Esophagus squamous epithelium (tissue), 5 donors: ENCODE results near the gene FES. TPM values are rescaled to one million over a fixed set of nuclear protein-coding genes. Genes with fewer than 3 reads are reported as not detected.

Source experiments
- DNase-seq: peaks from one replicate; lab custom pipeline; 2025; lab: John Stamatoyannopoulos, UW
- H3K27ac ChIP-seq, 4 donors: fragments of 200-600 bp; sonication (generic); one replicate each; pipeline ENCODE4 v1.5.1; 2016 to 2019; ENCODE audit warnings: mild to moderate bottlenecking in 1 of 4
- H3K27me3 ChIP-seq, 4 donors: fragments of 200-600 bp; sonication (generic); 1 replicate in 3 of 4; 2 replicates in 1 of 4; pipeline versions ENCODE4 v1.5.1 to v1.6.0; 2017 to 2021; ENCODE audit warnings: antibody characterized with exemption in 1 of 4
- H3K36me3 ChIP-seq, 3 donors: fragments of 200-600 bp; sonication (generic); one replicate each; pipeline ENCODE4 v1.5.1; 2016 to 2019
- H3K4me1 ChIP-seq, 3 donors: fragments of 200-600 bp; sonication (generic); one replicate each; pipeline ENCODE4 v1.5.1; 2017 to 2019
- H3K4me3 ChIP-seq, 4 donors: fragments of 200-600 bp; sonication (generic); 1 replicate in 3 of 4; 2 replicates in 1 of 4; pipeline ENCODE4 v1.5.1; 2016 to 2019; ENCODE audit warnings: mild to moderate bottlenecking in 2 of 4, moderate library complexity in 1 of 4
- H3K9me3 ChIP-seq, 3 donors: fragments of 200-600 bp; sonication (generic); one replicate each; pipeline ENCODE4 v1.5.1; 2016 to 2019
- POLR2A ChIP-seq, 4 donors: fragments of 450-650 bp; IDR thresholded peaks; one replicate each; pipeline ENCODE4 v1.6.1; 2017; ENCODE audit warnings: antibody characterized with exemption in 4 of 4, mild to moderate bottlenecking in 4 of 4, moderate library complexity in 3 of 4
- WGBS, 2 donors: methylation state at CpG; one replicate each; pipeline ENCODE4 v1.1.5; 2018; 5-methylcytosine and 5-hydroxymethylcytosine counted together
- intact Hi-C: fragments of 100-400 bp; cut with DNase I; formaldehyde crosslinking; loops from one replicate; pipeline ENCODE4 v1.15.0; 2022
- total RNA-seq, 4 donors: library from RNA; depleted of rRNA; stranded (reverse); fragments of >200 nt; gene quantifications; one replicate each; pipeline ENCODE4 v1.1.0, GENCODE V29; 2016
- TF ChIP-seq, protein P1 (sequence below), 6 experiments: fragments of 450-650 bp in 4 of 6; fragments of 200-600 bp in 2 of 6; sonication (generic) in 2 of 6; IDR thresholded peaks; one replicate each; pipeline ENCODE4 v1.5.1; 2016 to 2019; ENCODE audit warnings: antibody characterized with exemption in 6 of 6, mild to moderate bottlenecking in 4 of 6, moderate library complexity in 4 of 6
- donor health status: DM: yes; HTN: yes; CAD: no.

FES gene
- total RNA-seq, 4 donors from 2014 or later = 1.8 to 13.4 (median 9.7) TPM

DNA sequence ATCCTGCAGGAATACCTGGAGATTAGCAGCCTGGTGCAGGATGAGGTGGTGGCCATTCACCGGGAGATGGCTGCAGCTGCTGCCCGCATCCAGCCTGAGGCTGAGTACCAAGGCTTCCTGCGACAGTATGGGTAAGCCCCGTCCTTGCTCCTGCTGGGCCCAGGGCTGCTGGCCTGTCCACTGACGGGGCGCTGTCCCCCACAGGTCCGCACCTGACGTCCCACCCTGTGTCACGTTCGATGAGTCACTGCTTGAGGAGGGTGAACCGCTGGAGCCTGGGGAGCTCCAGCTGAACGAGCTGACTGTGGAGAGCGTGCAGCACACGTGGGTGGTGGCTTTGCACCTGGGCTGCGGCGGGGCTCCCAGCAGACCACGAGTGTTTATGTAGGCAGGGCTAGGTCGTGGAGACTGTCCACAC is 5.0 kb downstream of the FES start:
- peaks cover 18 to 27% (median 23%) of the 10 kb centered on the region in 3 donors for H3K4me1 ChIP-seq
- peaks cover 16 to 64% (median 29%) of the 10 kb centered on the region in 3 donors for H3K36me3 ChIP-seq
- no peak overlapping the region for H3K4me3 ChIP-seq
- TF ChIP-seq POLR2A (IDR thresholded peaks at IDR 0.05) = no peak
- TF ChIP-seq, protein P1, sequence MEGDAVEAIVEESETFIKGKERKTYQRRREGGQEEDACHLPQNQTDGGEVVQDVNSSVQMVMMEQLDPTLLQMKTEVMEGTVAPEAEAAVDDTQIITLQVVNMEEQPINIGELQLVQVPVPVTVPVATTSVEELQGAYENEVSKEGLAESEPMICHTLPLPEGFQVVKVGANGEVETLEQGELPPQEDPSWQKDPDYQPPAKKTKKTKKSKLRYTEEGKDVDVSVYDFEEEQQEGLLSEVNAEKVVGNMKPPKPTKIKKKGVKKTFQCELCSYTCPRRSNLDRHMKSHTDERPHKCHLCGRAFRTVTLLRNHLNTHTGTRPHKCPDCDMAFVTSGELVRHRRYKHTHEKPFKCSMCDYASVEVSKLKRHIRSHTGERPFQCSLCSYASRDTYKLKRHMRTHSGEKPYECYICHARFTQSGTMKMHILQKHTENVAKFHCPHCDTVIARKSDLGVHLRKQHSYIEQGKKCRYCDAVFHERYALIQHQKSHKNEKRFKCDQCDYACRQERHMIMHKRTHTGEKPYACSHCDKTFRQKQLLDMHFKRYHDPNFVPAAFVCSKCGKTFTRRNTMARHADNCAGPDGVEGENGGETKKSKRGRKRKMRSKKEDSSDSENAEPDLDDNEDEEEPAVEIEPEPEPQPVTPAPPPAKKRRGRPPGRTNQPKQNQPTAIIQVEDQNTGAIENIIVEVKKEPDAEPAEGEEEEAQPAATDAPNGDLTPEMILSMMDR (IDR thresholded peaks at IDR 0.05) = no peak
- intact Hi-C loops = loop anchor here (5.0 to 10.0 kb wide), 2 partner anchors 175 to 242 kb away; partner anchors contain the start of gene BLM
- no peak overlapping the region for H3K27ac ChIP-seq
- DNase-seq = no peak
- no peaks in the 10 kb centered on the region for H3K9me3 ChIP-seq
- 92% methylated on average over 2 of the region's 18 CpGs; no CpG with 5 or more reads in 1 of the 2 donors for WGBS, 2 donors
- H3K27me3 ChIP-seq = no peaks in the 10 kb centered on the region

DNA sequence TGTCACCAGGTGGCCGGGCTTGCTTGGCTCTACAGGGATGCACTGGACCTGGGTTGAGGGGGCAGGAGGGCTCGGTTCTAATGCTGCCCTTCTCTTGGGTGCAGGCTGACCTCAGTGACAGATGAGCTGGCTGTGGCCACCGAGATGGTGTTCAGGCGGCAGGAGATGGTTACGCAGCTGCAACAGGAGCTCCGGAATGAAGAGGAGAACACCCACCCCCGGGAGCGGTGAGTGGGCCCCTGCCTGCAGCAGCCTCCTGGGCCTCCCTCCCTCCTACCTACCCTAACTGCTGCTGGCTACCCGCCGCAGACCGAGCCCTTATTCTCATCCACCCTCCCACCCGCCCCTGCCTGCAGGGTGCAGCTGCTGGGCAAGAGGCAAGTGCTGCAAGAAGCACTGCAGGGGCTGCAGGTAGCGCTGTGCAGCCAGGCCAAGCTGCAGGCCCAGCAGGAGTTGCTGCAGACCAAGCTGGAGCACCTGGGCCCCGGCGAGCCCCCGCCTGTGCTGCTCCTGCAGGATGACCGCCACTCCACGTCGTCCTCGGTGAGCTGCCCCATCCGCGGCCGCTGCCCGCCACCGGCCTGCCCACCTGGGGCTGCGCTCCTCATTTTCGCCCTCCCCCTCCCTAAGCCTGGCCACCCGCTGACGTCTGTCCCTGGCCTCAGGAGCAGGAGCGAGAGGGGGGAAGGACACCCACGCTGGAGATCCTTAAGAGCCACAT is 5.6 kb downstream of the FES start:
- TF ChIP-seq, protein P1 (IDR thresholded peaks at IDR 0.05) = no peak
- no peak for TF ChIP-seq POLR2A (IDR thresholded peaks at IDR 0.05)
- no peaks in the 10 kb centered on the region for H3K27me3 ChIP-seq
- H3K9me3 ChIP-seq = no peaks in the 10 kb centered on the region
- intact Hi-C loops = loop anchor here (5.0 to 10.0 kb wide), 2 partner anchors 175 to 243 kb away; partner anchors contain the start of gene BLM
- peaks cover 16 to 21% (median 17%) of the 10 kb centered on the region in 3 donors for H3K4me1 ChIP-seq
- no peak for DNase-seq
- 87% methylated on average over 17 of the region's 31 CpGs; no CpG with 5 or more reads in 1 of the 2 donors for WGBS, 2 donors
- peaks cover 16 to 69% (median 29%) of the 10 kb centered on the region in 3 donors for H3K36me3 ChIP-seq
- H3K4me3 ChIP-seq = no peak overlapping the region
- no peak overlapping the region for H3K27ac ChIP-seq

DNA sequence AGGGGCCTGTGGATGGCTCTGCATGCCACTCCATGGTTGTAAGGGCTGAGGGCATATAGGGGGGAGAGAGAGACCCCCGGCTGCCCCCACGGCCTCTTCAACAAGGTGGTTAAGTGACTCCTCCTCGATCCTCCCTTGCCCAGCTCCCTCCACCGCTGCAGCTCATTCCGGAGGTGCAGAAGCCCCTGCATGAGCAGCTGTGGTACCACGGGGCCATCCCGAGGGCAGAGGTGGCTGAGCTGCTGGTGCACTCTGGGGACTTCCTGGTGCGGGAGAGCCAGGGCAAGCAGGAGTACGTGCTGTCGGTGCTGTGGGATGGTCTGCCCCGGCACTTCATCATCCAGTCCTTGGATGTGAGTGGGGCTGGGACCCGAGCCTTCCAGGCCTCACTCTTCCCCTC is 6.5 kb downstream of the FES start:
- Histone ChIP-seq H3K27me3 (no peaks in the 10 kb centered on the region), H3K9me3 (no peaks in the 10 kb centered on the region), H3K4me3 (no peak overlapping the region), H3K27ac (no peak overlapping the region), H3K36me3 (peaks cover 16 to 77% (median 29%) of the 10 kb centered on the region in 3 donors), H3K4me1 (peaks cover 7 to 12% (median 9%) of the 10 kb centered on the region in 3 donors)
- DNase-seq = no peak
- no CpG with 5 or more reads among the region's 12 CpGs for WGBS, 2 donors
- TF ChIP-seq, protein P1 (IDR thresholded peaks at IDR 0.05) = no peak
- TF ChIP-seq POLR2A (IDR thresholded peaks at IDR 0.05) = no peak
- intact Hi-C loops = no loop called here

DNA sequence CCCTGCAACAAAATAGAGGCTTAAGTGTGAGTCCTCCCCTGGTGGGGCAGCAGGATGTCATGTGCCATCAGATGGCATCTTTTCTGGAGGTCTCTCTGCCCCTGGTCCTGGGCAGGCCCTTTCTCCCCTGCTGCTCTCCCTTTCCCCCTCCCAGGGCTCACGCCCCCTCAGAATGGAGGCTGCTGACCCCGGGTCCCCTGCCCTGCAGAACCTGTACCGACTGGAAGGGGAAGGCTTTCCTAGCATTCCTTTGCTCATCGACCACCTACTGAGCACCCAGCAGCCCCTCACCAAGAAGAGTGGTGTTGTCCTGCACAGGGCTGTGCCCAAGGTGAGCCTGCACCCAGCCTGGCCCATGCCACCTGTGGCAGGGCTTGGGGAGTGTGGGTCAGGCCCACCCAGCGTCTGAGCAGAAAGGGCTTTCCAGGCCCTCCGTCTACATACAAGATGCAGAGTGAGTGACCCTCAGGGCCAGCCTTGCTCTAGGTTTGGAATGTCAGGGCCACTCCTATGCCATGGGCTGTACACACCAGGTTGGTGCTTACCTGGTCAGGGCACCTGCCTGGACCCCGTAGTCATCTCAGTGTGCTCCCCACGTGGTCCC is 7.1 kb downstream of the FES start:
- Histone ChIP-seq H3K27me3 (no peaks in the 10 kb centered on the region), H3K4me1 (peaks cover under 1 to 6% (median 3%) of the 10 kb centered on the region in 3 donors), H3K36me3 (peaks cover 16 to 78% (median 29%) of the 10 kb centered on the region in 3 donors), H3K27ac (no peak overlapping the region), H3K9me3 (no peaks in the 10 kb centered on the region), H3K4me3 (no peak overlapping the region)
- intact Hi-C loops = no loop called here
- TF ChIP-seq, protein P1 (IDR thresholded peaks at IDR 0.05) = no peak
- TF ChIP-seq POLR2A (IDR thresholded peaks at IDR 0.05) = no peak
- DNase-seq = no peak
- 100% methylated on average over 1 of the region's 8 CpGs; no CpG with 5 or more reads in 1 of the 2 donors for WGBS, 2 donors

DNA sequence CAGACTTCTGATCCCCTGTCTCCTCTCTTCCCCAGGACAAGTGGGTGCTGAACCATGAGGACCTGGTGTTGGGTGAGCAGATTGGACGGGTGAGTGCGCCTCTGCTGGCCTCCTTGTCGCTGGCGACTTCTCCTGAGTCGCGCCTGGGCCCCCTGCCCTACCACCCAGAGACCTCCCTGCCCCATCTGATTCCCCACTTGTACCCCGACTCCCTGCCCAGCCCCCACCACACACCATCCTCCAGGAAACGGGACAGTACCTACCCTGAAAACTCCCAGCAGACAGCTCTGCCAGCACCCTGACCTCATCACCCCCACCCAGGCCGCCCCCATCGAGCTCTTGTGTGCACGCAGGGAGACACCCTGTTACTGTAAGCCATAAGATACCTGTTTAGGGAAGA is 7.7 kb downstream of the FES start:
- H3K9me3 ChIP-seq = no peaks in the 10 kb centered on the region
- H3K4me3 ChIP-seq = no peak overlapping the region
- intact Hi-C loops = no loop called here
- 93 to 94% methylated on average over 3 of the region's 11 CpGs for WGBS, 2 donors
- no peaks in the 10 kb centered on the region for H3K27me3 ChIP-seq
- no peak overlapping the region for H3K27ac ChIP-seq
- TF ChIP-seq POLR2A (IDR thresholded peaks at IDR 0.05) = no peak
- H3K36me3 ChIP-seq = peaks cover 16 to 73% (median 29%) of the 10 kb centered on the region in 3 donors
- no peak for DNase-seq
- H3K4me1 ChIP-seq = no peaks in the 10 kb centered on the region
